GM19397 (cell line): Measurements from ENCODE around the gene GMNN.

Source experiments
- ATAC-seq: cut with Tn5 transposase; IDR thresholded peaks from one replicate; pipeline ENCODE4 v1.9.1; 2021; ENCODE audit warnings: mild to moderate bottlenecking, moderate library complexity; ENCODE audit not compliant: unreplicated experiment

GMNN gene

DNA sequence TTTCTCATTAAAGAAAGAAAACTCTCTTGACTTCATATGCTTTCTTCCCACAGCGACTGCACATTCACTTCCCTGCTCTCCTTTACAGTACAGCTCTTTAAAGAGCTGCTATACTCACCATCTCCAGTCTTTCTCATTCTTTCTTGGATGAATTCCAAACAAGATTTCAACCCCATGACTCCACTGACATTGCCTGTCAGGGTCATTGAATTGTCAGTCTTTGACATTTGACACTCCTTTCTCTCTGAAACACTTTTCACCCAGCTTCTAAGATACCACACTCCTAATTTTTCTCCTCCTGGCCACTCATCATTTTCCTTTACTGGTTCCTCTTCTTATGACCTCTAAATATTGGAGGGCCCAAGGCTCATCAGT lies 24.8 kb downstream of the GMNN start:
- no peak for ATAC-seq

DNA sequence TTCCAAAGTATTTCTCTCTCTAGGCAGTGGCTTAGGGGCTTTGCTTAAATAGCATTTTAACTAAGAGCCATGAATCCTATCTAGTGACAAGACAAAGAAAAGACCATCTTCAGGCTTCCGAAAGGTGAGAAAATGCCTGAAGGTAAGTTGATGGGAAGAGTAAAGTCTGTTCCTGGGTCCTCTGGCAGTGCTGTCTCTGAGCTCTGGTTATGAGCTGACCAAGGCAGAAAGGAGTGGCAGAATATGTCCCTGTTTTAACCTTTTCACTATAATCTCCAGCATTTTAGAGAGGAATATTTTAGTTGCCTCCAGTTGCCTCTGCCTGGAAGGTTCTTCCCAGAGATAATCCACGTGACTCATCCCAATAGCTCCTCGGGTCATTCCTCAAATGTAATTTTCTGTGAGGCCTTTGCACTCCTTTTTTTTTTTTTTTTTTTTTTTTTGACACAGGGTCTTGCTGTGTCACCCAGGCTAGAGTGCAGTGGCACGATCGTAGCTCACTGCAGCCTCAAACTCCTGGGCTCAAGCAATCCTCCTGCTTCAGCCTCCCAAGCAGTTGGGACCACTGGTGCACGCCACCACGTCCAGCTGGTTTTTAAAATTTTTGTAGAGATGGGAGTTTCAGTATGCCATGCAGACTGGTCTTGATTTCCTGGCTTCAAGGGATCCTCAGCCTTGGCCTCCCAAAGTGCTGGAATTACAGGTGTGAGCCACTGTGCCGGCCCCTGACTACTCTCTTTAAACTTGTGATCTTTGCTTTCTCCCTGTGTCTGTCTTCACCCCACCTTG lies 27.7 kb downstream of the GMNN start:
- no peak for ATAC-seq

DNA sequence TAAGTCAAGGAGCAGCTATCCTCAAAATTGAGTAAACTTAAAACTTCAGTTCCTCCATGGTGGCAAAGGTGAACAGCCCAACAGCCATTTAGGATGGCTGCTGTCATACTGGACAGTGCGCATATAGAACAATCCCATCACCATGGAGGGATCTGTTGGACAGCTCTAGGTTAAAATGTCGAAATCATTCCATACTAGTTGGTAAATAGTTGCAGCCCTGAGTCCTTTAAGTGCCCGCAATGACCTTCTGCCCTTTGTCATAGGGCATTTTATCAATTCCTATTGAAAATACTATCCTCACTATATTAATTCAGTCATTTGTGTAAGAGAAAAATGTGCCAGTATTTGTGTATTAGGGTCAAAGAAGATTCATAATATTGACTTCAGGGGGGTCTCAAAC lies 32.8 kb downstream of the GMNN start:
- no peak for ATAC-seq

DNA sequence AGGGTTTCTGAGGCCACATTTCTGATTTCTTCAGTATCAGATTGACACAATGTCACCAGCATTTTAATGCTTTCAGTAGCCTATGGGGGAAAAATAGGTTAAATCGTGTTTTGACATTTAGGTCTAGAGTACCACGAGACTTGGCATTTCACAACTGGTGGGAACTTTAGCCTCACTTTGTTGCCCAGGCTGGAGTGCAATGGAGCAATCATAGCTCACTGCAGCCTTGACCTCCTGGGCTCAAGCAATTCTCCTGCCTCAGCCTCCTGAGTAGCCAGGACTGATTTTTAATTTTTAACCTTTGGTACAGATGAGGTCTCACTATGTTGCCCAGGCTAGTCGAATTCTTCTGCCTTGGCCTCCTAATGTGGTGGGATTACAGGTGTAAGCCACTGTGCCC lies 35.0 kb downstream of the GMNN start:
- ATAC-seq = no peak

DNA sequence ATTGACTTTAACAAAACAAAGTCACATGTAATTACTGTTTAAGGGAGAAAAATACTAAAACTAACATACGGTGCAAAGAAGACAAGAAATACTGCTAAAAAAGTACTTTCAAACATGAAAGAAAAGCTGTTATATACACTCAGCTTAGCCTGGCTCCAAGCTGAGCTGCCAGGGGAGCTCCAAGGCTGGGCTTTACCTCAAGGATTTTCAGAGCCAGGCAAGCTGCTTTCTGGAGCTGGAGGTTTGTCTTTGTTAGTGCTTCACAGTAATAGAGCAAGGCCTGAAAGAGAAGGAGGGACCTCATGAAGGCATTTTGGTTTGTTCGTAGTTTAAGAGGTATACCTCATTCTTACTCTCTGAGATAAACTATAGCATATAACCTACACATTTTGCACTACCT lies 43.6 kb downstream of the GMNN start:
- ATAC-seq = no peak

DNA sequence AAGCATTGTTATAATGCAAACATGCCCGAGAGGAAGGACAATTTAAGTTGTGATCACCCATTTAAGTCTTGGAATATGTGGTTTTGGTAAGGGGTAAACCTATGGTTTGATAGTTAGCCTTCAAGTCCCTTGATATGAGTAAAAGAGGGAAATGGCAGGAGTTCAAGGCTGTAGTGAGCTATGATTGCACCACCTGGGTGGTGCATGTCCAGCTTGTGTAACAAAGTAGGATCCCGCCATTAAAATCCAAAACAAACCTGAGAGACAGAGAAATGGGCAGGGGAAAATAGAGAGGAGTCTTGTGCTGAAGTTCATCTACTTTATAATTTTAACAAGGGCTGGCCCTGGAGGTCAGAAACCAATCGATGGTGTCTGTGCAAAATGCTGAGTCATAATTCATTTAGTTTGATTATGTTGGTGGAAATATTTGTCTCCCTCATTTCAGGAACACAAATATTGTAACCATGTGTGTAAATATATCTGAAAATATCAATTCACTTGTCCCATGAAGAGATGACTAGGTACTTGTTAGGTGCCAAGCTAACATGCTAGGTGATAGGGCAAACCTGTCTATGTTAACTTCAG lies 47.2 kb downstream of the GMNN start:
- no peak for ATAC-seq

DNA sequence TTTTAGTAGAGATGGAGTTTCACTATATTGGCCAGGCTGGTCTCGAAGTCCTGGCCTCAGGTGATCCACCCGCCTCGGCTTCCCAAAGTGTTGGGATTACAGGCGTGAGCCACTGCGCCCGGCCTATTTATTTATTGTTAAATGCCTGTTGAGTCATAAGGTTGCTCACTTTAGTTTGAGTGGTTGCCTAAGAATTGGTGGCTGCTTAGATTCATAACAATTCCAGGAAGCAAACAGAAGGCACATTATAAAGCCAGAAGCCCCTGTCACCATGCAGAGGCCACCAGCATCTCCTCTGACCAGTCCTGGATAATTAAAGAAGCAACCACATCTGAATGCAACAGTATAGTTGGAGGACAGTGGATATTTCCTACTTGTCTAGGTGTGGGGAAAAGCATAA lies 48.0 kb downstream of the GMNN start:
- no peak for ATAC-seq

DNA sequence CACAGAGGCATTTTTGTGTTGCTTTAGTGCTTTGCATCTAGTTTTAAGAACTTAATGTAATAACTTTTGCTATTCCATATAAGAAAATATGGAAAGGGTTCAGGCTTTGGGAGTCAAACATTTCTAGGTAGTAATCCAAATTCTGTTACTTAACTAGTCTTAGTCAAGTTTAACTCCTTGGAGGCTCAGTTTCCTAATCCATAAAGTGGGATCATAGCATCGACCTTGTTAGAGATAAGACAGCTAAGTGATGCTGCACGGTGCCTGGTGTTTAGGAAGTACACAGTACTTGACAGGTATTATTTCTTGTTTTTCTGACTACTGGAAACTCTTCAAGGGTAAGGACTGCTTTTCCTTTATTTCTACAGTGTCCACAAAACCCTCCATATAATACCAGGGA lies 48.4 kb downstream of the GMNN start:
- ATAC-seq = no peak

DNA sequence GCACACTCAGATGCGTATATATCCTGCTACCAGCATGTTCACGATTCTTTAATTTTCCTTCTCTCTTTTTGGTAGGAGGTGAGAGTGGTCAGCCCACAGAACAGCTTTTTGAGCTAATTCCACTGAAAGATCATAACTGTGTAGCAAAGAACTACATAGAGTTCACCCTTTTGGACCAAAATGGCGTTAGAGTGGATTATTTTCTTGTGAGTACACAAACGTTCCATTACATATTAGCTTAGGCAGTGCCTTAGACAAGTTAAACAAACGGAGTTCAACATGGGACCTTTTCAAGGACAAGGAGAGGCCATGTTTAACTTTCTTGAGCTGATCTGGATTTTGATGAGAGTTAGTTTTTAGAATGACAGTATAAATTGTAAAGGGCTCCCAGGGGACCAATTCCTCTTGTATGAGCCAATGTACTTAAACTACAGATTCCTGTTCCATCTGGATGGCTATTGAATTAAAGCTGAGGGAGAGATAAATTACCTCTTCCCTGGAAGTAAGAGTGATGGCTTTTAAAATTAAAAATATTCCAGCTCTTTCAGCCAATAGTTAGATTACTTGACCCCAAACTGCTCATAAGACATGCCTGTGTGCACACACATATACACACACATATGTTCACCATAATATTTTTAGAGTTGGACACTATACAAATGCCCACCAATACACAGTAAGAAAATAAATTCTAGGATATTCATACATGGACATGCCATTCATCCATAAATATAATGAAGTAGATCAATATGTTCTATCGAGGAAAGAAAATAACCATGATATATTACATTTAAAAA lies 49.6 kb downstream of the GMNN start:
- ATAC-seq = no peak

DNA sequence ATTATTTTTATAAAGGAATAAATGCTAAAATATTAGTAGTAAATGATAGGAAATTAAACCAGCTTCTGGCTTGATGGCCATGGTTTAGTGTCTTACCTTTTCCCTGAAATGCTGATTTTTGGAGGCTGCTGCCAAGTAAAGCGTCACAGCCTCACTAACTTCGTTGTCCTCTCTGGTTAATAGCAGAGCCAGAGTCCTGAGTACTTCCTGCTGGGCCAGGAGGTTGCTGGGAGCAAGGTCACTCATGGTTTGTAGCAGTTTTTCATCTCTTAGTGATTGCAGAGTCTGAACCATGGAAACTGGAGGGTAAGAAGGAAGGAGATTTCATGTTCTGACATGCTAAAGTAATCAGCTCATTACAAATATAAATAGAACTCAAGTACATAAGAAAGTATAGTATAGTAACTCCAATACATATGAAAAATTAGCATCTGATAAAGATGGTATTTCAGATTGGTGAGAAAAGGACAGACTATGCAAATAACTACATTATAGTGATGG lies 50.4 kb downstream of the GMNN start:
- no peak for ATAC-seq

DNA sequence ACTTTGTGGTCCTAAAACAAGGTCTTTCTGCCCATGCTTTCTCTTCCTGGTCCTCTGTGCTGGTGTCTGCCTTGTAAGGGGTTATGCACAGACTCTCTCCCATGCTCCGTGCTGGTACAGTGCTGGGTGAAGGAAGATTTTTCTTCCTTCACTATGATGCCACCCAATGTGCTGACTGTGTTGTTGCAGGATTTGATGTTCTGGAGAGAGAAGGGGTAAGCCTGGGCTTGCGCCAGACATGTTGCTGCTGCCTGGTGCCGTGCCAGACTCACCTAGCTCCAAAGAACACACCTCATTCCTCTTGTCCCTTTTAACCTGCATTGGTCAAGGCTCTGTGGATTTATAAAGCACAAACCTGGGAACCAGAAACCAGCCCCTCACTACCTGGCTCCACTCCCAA lies 52.4 kb downstream of the GMNN start:
- ATAC-seq = no peak

DNA sequence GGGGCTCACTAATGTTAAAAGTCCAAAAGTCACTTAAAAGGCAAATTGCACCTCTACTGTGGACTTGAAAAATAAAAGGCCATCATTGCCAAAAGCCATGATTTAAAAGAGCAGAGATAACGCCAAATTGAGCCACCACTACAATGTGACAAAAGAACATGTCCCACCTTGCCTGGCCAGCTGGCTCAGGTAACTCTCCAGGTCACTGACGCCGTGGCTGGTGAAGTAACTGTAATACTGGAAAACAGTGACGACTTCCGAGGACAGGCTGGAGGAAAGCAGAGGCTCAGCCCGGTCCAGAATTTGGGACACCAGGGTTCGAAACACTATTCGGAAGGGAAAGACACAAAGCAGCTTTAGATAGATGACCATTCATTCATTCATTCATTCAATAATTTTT lies 53.2 kb downstream of the GMNN start:
- ATAC-seq = no peak

DNA sequence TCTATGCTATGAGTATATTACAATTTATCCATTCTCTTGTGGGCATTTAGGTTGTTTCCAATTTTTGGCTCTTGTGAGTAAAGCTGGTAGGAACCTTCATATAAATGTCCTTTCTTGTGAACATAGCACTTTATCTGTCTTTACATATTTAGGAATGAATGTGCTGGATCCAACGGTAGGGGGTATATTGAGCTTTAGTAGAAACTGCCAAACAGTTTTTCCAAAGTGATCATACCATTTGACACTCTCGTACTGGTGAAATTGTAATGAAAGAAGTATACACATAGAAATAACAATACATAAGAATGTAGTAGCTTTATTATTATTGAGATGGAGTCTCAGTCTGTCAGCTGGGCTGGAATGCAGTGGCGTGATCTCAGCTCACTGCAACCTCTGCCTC lies 54.9 kb downstream of the GMNN start:
- no peak for ATAC-seq

DNA sequence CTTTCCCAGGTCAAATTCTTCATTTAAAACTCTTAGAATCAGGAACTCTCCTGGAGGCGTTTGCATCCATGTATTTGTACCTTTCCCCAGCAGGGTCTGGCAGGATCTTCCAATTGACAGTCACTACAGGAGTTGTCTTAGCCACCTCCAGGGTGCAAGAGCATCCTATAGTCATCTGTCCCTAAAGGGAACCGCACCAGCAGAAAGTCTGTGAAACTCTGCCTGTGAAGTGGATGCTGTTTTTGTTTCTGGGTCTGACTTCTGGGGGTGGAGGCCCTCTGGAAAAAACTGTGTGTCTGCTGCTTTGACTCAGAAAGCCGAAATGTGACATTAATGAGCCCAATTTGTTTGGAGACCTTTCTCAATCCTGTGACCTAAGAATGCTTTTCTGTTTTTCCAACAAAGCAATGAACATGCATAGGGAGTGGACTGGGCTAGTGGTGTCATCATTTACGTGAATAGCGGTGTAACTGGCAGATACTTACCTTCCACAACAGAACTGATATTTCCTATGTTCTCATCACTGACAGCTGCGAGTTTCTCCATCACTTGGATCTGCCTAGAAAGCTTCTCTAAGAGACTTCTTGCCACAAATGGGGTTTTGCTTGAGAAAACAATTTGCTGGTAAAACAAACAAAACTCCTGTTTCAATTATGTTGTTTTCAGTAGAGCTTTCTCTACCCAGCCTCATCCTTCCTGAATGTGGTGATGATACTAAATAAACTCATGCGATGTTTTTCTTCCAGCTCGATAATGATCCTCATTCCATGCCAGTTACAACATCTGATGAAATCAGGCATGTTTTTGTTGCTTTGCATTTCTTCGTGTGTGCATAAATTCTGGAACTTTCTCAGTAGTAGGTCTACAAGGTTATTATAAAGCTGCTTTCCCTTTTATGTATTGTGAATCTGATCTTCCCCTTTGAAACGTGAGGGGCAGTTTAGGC lies 57.3 kb downstream of the GMNN start:
- ATAC-seq = no peak

DNA sequence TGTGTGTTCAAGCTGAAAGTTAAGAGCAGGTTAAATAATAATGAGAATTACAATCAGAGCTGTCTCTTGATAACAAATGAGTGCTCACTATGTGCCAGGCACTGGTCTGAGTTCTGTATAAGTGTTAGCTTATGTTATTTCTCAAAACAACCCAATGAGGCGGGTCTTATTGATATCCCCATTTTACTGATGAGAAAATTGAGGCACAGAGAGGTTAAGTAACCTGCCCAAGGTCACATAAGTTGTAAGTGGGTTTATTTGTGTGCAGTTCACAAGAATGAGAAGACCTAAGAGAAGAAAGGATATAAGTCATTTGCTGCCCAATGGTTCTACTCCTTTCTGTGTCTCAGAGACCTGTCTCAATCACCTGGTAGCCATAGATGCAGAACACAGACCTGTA lies 58.1 kb downstream of the GMNN start:
- no peak for ATAC-seq

DNA sequence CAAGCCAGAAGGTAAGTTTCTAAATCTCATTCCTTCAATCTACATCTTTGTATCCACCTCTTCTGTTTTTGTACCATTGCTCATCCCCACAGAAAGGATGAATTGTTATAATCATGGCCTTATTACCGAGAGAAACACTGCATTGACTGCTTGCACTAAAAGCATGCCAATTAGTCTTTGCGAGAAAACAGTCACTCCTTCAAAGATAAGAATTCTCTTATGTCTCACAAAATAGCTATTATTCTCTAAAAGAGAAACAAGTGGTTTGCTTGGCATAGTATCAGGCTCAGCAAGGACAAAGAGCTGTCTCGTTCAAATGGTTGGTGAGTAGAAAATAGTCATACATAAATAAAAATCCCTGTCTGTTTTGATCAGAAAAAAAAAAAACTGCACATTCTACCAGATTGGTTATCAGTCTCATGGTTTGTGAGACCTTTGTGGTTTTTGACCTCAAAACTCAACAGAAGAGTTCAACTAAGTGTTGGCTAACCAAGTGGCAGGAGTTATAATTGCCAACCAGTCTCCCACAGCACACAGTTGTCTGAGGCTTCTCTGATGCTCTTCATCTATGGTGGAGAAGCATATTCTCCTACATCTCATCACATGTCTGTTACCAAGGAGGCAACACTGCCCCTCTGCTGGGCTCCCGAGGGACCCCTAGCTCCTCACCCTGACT lies 59.1 kb downstream of the GMNN start:
- no peak for ATAC-seq
